Stimulated activated CD8-positive, alpha-beta memory T cell treated with anti-CD3 and anti-CD28 coated beads, Interleukin-4, amount 100 ng/mL, for 4 hours (primary cell): Measurements from ENCODE around the gene B4GALT5.
"Not testable (repeated sequence)": the region's sequence is repeated elsewhere in the genome, so short reads cannot be mapped to it uniquely, and the experiment has no call there.

ENCODE experiments used
- DNase-seq, 2 donors: peaks; one replicate each; pipeline ENCODE4 v3.0.0-alpha.2; 2020; ENCODE audit warnings: low read depth in 2 of 2, low spot score in 1 of 2

The B4GALT5 gene

GRCh38 chr20:49713753-49714712 lies at the start of gene B4GALT5:
B4GALT5 (minus strand) TSS chr20:49713878; CDS start chr20:49713690, 188 bp downstream.
- DNase-seq, result peak; percentile 19 to 35

- DNase-seq, result no peak
Observed at GRCh38 chr20:49762940-49763766, 49.5 kb upstream of the B4GALT5 start.

GRCh38 chr20:49761888-49762287 lies 48.2 kb upstream of the B4GALT5 start:
- not testable (repeated sequence) for DNase-seq

GRCh38 chr20:49759266-49759950 lies 45.7 kb upstream of the B4GALT5 start:
- DNase-seq, result no peak

- DNase-seq, result no peak
Observed at GRCh38 chr20:49758781-49759180, 45.1 kb upstream of the B4GALT5 start.

GRCh38 chr20:49757597-49757996 lies 43.9 kb upstream of the B4GALT5 start:
- DNase-seq, result no peak

GRCh38 chr20:49756241-49756640 lies 42.6 kb upstream of the B4GALT5 start:
- no peak for DNase-seq

GRCh38 chr20:49754596-49754995 lies 40.9 kb upstream of the B4GALT5 start:
- no peak for DNase-seq

- no peak for DNase-seq
Observed at GRCh38 chr20:49753133-49753532, 39.5 kb upstream of the B4GALT5 start.

GRCh38 chr20:49752201-49752903 lies 38.7 kb upstream of the B4GALT5 start:
- DNase-seq, result no peak

- no peak for DNase-seq
Observed at GRCh38 chr20:49751397-49751736, 37.7 kb upstream of the B4GALT5 start.

- DNase-seq, result no peak
Observed at GRCh38 chr20:49750611-49751396, 37.1 kb upstream of the B4GALT5 start.

GRCh38 chr20:49749625-49750024 lies 35.9 kb upstream of the B4GALT5 start:
- DNase-seq, result no peak

- no peak for DNase-seq
Observed at GRCh38 chr20:49748525-49748838, 34.8 kb upstream of the B4GALT5 start.

- DNase-seq, result no peak
Observed at GRCh38 chr20:49747707-49748524, 34.2 kb upstream of the B4GALT5 start.

- DNase-seq, result no peak
Observed at GRCh38 chr20:49742948-49743347, 29.3 kb upstream of the B4GALT5 start.

GRCh38 chr20:49741977-49742376 lies 28.3 kb upstream of the B4GALT5 start:
- no peak for DNase-seq

- no peak for DNase-seq
Observed at GRCh38 chr20:49740807-49741206, 27.1 kb upstream of the B4GALT5 start.

- no peak for DNase-seq
Observed at GRCh38 chr20:49739042-49739441, 25.4 kb upstream of the B4GALT5 start.
